SK-N-SH treated with all-trans-retinoic acid at 6 μM for 48 hours (cell line): ENCODE measurements around the gene BANP.

Source experiments
- SNAI2 ChIP-seq: fragments of 250-450 bp; sonication (Bioruptor Pico); IDR thresholded peaks from 2 replicates; pipeline ENCODE4 v1.5.0; 2020; ENCODE audit warnings: mild to moderate bottlenecking, moderate library complexity
- ZNF565 ChIP-seq: fragments of 450-650 bp; formaldehyde crosslinking; conservative IDR thresholded peaks from 2 replicates; pipeline ENCODE4 v1.5.0; 2020; ENCODE audit warnings: low read depth, mild to moderate bottlenecking, moderate library complexity
- ZNF70 ChIP-seq: fragments of 450-650 bp; formaldehyde crosslinking; IDR thresholded peaks from 2 replicates; pipeline ENCODE4 v1.5.0; 2020; ENCODE audit warnings: mild to moderate bottlenecking, moderate library complexity
- TF ChIP-seq, protein P1 (sequence below): fragments of 250-450 bp; sonication (Bioruptor Pico); IDR thresholded peaks from 2 replicates; pipeline ENCODE4 v1.5.1; 2021; ENCODE audit warnings: mild to moderate bottlenecking, moderate library complexity
- TF ChIP-seq, protein P2 (sequence below): fragments of 250-450 bp; sonication (Bioruptor Pico); IDR thresholded peaks from 2 replicates; pipeline ENCODE4 v1.8.0; 2021; ENCODE audit warnings: low read depth, mild to moderate bottlenecking, moderate library complexity, borderline replicate concordance

DNA sequence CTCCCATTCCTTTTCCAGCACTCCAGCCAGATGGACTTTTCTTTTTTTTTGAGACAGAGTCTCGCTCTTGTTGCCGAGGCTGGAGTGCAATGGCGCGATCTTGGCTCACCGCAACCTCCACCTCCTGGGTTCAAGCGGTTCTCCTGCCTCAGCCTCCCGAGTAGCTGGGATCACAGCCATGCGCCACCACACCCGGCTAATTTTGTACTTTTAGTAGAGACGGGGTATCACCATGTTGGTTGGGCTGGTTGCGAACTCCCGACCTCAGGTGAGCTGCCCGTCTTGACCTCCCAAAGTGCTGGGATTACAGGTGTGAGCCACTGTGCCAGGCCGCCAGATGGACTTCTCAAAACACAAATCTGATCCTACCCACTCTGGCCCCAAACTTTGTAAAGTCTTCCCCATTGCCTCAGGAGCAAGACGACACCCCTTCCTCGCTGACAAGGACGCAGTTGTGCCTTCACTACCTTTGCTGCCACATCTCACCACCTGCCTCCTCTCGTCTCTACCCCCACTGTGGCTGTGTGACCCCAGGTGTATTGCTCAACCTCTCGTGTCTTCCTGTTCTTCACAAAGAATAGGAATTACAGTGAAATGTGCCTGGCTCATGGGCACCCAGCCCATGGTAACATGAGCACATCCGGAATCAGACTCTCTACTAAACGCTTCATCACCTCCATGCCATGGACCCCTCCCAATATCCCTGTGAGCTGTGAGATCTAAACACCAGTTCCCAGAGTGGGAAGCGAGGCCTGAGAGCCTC is 3.7 kb upstream of the BANP start:
- TF ChIP-seq, protein P1, sequence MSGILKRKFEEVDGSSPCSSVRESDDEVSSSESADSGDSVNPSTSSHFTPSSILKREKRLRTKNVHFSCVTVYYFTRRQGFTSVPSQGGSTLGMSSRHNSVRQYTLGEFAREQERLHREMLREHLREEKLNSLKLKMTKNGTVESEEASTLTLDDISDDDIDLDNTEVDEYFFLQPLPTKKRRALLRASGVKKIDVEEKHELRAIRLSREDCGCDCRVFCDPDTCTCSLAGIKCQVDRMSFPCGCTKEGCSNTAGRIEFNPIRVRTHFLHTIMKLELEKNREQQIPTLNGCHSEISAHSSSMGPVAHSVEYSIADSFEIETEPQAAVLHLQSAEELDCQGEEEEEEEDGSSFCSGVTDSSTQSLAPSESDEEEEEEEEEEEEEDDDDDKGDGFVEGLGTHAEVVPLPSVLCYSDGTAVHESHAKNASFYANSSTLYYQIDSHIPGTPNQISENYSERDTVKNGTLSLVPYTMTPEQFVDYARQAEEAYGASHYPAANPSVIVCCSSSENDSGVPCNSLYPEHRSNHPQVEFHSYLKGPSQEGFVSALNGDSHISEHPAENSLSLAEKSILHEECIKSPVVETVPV (CRISPR knock-in tag), result no peak
- TF ChIP-seq, protein P2, sequence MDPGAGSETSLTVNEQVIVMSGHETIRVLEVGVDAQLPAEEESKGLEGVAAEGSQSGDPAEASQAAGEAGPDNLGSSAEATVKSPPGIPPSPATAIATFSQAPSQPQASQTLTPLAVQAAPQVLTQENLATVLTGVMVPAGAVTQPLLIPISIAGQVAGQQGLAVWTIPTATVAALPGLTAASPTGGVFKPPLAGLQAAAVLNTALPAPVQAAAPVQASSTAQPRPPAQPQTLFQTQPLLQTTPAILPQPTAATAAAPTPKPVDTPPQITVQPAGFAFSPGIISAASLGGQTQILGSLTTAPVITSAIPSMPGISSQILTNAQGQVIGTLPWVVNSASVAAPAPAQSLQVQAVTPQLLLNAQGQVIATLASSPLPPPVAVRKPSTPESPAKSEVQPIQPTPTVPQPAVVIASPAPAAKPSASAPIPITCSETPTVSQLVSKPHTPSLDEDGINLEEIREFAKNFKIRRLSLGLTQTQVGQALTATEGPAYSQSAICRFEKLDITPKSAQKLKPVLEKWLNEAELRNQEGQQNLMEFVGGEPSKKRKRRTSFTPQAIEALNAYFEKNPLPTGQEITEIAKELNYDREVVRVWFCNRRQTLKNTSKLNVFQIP, result no peak
- TF ChIP-seq ZNF70 (CRISPR knock-in tag), result no peak
- no peak for TF ChIP-seq SNAI2 (CRISPR knock-in tag)
- no peak for TF ChIP-seq ZNF565 (CRISPR knock-in tag)
